Progenitor cell of endocrine pancreas (in vitro differentiated cells): ENCODE measurements around the gene LSM3. TPM values are rescaled to one million over a fixed set of nuclear protein-coding genes. Genes with fewer than 3 reads are reported as not detected.
A peak's percentile ranks its signal among the peaks of the same experiment; 100 is the strongest.

Experiments
- DNase-seq: peaks from one replicate; pipeline ENCODE4 v3.0.0; 2021; ENCODE audit warnings: low spot score; ENCODE audit not compliant: unreplicated experiment
- H3K27ac Mint-ChIP-seq: 2 replicates; pipeline ENCODE4 v1.8.0; 2021; ENCODE audit warnings: mild to moderate bottlenecking, moderate library complexity, mixed read lengths
- H3K27me3 Mint-ChIP-seq: 2 replicates; pipeline ENCODE4 v1.8.0; 2021; ENCODE audit warnings: mixed read lengths
- H3K36me3 Mint-ChIP-seq: 2 replicates; pipeline ENCODE4 v1.8.0; 2022; ENCODE audit warnings: mixed read lengths; ENCODE audit not compliant: insufficient read depth
- H3K4me1 Mint-ChIP-seq: 2 replicates; pipeline ENCODE4 v1.8.0; 2021; ENCODE audit warnings: low read depth, mixed read lengths
- H3K4me3 Mint-ChIP-seq: 2 replicates; pipeline ENCODE4 v1.8.0; 2021; ENCODE audit warnings: low read depth, mild to moderate bottlenecking, moderate library complexity, mixed read lengths
- H3K9me3 Mint-ChIP-seq: 2 replicates; pipeline ENCODE4 v1.8.0; 2021; ENCODE audit warnings: low read depth, mixed read lengths
- total RNA-seq: library from RNA; stranded (reverse); gene quantifications from 2 replicates; pipeline ENCODE4 v1.2.1, GENCODE V29; 2021
- TF ChIP-seq, protein P1 (sequence below): fragments of 200-600 bp; sonication (generic); IDR thresholded peaks from one replicate; pipeline ENCODE4 v1.5.0; 2021; ENCODE audit warnings: antibody characterized with exemption, mild to moderate bottlenecking; ENCODE audit not compliant: unreplicated experiment

LSM3 gene
- total RNA-seq, 1 donor from 2014 or later: 13.2 TPM

DNA sequence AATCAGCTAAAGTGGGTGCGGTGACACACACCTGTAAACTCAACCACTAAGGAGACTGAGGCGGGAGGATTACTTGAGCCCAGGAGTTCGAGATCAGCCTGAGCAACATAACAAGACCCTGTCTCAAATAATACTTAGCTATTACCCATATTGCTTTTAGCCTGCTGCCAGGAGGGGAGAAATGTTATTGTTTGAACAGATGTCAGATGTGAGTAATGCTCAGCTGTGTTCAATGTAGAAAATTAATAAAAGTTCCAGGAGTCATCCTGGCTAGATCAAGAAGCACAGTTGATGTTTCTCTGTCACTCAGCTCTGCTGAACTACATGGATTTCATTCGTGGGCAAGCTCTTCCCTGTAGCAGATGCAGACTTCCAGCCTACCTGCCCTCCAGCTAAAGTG is 22.2 kb downstream of the LSM3 start:
- H3K4me3 Mint-ChIP-seq: no peak overlapping the region
- peaks cover 7% of the 10 kb centered on the region for H3K4me1 Mint-ChIP-seq
- H3K27ac Mint-ChIP-seq: no peak overlapping the region
- H3K36me3 Mint-ChIP-seq: peaks cover 6% of the 10 kb centered on the region
- H3K27me3 Mint-ChIP-seq: no peaks in the 10 kb centered on the region
- no peak for DNase-seq
- TF ChIP-seq, protein P1, sequence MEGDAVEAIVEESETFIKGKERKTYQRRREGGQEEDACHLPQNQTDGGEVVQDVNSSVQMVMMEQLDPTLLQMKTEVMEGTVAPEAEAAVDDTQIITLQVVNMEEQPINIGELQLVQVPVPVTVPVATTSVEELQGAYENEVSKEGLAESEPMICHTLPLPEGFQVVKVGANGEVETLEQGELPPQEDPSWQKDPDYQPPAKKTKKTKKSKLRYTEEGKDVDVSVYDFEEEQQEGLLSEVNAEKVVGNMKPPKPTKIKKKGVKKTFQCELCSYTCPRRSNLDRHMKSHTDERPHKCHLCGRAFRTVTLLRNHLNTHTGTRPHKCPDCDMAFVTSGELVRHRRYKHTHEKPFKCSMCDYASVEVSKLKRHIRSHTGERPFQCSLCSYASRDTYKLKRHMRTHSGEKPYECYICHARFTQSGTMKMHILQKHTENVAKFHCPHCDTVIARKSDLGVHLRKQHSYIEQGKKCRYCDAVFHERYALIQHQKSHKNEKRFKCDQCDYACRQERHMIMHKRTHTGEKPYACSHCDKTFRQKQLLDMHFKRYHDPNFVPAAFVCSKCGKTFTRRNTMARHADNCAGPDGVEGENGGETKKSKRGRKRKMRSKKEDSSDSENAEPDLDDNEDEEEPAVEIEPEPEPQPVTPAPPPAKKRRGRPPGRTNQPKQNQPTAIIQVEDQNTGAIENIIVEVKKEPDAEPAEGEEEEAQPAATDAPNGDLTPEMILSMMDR: no peak
- no peaks in the 10 kb centered on the region for H3K9me3 Mint-ChIP-seq

DNA sequence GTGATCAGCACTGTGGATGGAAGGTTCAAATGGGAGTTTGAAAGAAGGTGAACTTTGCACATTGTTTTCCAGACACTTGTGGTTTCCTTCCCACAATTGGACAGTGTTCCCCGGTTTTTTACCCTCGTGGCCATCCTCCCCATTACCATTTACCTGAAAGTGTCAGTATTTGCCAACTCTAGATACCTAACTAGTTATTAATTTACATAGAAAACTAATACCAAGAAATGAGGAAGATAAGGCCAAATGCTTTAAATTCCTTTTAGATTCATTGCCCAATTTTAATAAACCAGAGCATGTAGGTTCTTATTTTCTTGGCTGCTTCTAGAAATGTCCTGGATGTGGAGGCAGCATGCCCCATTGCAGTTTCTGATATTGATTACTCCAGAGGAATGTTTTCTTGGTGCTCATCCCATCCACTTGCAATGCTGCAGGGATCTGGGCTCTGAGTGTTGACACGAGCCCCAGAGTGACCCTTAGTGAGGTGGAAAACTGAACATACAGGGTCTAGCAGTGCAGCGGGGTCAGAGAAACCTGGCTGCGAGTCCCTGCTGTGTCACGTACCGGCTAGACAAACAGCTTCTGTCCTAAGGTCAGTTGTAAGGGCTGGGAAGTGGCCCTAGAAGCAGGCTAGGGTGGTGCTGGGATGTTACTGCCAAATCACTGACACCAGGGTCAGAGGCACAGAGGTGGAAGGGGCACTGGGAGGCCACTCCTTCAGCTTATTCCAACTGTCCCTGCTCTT is 23.5 kb downstream of the LSM3 start:
- Mint-ChIP-seq H3K9me3 (no peaks in the 10 kb centered on the region), H3K27me3 (no peaks in the 10 kb centered on the region), H3K27ac (no peak overlapping the region), H3K36me3 (peaks cover 3% of the 10 kb centered on the region), H3K4me3 (no peak overlapping the region), H3K4me1 (peaks cover 7% of the 10 kb centered on the region)
- no peak for DNase-seq
- TF ChIP-seq, protein P1: no peak

DNA sequence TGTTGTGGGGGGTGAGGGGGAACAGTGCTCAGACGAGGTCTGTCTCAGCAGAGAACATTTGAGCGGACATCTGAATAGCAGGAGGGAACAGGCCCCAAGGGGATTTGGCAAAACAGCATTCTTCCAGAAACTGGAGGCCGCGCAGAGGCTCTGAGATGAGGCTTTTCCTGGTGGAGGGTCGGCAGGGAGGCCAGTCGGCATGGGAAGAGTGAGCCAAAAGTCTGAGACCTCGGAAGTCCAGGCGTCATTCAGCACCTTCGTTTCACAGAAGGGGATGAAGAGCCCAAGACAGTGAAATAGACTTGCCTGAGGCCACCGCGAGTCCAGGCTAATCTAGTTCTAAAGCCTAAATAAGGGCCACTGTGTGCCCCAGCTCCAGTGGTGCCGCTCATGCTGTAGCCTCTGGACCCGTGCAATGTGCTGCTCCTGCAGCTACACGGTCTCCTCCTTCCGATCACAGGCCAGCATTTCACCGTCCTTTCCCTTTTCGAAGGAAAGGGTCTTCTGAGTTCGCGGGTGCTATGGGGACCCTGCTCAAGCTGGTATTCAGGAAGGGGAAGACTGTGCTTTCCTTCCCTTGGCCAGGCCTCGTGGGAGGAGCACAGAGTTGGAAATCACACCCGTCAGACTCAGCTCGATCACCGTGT is 24.4 kb downstream of the LSM3 start:
- H3K27ac Mint-ChIP-seq: peak overlapping the region; percentile 1
- no peaks in the 10 kb centered on the region for H3K27me3 Mint-ChIP-seq
- H3K36me3 Mint-ChIP-seq: peaks cover 3% of the 10 kb centered on the region
- TF ChIP-seq, protein P1: no peak
- no peaks in the 10 kb centered on the region for H3K9me3 Mint-ChIP-seq
- no peak overlapping the region for H3K4me3 Mint-ChIP-seq
- H3K4me1 Mint-ChIP-seq: peaks cover 7% of the 10 kb centered on the region
- DNase-seq: no peak

DNA sequence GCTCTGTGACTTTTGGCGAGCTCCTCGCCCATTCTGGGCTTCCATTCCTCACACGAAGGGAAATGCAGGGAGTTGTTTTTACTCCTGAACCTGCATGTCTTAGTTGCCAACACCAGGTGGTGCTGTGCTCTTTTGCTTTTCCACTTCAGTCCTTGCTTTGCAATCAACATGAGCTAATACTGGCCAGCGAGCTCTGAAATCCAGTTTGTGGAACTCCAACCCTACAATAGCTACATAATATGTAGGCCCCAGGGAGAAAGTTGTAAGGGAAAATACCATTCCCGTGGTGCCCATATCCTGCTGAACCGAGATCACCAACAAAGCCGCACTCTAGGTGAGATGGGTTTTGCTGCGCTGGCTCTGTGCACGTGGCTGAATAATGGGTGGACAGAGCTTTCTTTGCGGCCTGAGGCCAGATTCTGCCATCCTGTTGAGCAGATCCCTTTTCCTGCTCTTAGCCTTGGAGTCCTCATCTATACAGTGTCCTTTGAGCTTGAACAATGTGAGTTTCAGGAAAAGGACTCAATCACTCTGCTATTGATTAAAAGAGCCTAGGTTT is 25.0 kb downstream of the LSM3 start:
- TF ChIP-seq, protein P1: peak; percentile 88
- peak; percentile 25 for DNase-seq
- H3K9me3 Mint-ChIP-seq: no peaks in the 10 kb centered on the region
- peaks cover 3% of the 10 kb centered on the region for H3K36me3 Mint-ChIP-seq
- H3K4me3 Mint-ChIP-seq: no peak overlapping the region
- no peaks in the 10 kb centered on the region for H3K27me3 Mint-ChIP-seq
- H3K27ac Mint-ChIP-seq: peak overlapping the region; percentile 1
- H3K4me1 Mint-ChIP-seq: peaks cover 7% of the 10 kb centered on the region

DNA sequence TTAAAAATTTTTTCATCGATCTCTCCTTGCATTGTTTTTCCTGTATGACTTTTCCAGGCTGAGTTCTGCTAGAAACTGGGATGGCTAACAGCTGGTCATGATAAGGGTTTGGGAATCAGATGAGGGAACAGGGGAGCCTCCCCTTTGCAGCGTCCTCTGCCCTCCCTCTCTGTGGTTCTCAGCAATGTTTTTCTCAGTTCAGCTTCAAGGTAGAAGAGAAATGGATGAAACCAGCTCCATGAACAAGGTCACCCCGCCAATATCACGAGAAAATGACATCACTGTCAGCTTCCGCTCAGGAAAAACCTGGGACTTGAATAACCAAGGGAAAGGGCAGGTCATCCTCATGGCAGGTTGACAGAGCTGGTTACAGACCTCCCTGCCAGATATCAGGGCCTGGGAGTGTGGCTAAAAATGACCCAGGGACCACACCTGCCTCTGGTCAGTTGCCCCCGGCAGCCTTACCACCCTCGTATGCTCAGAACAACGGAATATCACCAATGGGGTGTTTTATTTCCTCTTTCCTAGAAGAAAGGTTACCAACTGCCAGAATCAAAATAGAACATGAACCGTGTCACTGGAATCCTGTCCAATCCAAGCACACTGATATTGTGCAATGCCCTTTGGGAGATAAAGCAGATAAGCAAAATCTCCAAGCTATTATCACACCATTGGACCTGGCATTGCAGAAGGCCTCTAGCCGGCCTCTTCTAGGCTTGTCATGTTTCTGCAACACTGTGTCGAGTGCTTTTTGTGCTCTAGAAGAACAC is 26.1 kb downstream of the LSM3 start:
- DNase-seq: no peak
- H3K27ac Mint-ChIP-seq: no peak overlapping the region
- no peak overlapping the region for H3K4me3 Mint-ChIP-seq
- H3K36me3 Mint-ChIP-seq: peaks cover 1% of the 10 kb centered on the region
- TF ChIP-seq, protein P1: no peak
- no peaks in the 10 kb centered on the region for H3K27me3 Mint-ChIP-seq
- peaks cover 10% of the 10 kb centered on the region for H3K4me1 Mint-ChIP-seq
- no peaks in the 10 kb centered on the region for H3K9me3 Mint-ChIP-seq
